ENCODE results near the gene SEMA3E.
"Not testable (repeated sequence)": the region's sequence is repeated elsewhere in the genome, so short reads cannot be mapped to it uniquely, and the experiment has no call there.

Gene SEMA3E

GRCh38 chr7:83455612-83456011, 193.3 kb downstream of the SEMA3E start:
- DNase-seq (ENCODE audit: low spot score) (no peak), FAIRE-seq (peak; percentile 58)

GRCh38 chr7:83452256-83452655, 196.7 kb downstream of the SEMA3E start:
- DNase-seq (ENCODE audit: low spot score) (no peak), FAIRE-seq (peak; percentile 32)

GRCh38 chr7:83451501-83452045, 197.4 kb downstream of the SEMA3E start:
- peak; percentile 75 for FAIRE-seq

DNA sequence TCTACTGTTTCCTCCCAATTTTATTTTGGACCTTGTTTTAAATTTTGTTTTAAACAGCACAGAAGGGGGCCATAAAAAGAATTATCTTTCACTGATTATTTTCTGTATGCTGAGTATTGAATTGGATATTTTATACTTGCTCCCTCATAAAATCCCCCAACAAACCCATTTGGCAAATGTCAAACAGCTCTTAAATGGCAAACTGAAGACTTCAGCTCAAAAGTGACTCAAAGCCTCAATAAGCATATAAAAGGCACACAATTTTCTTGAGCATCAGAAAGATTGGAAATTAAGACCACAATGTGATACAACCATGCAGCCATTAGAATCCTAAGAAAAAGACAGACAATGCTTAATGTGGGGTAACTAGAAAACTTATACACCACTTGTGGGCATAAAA, 199.2 kb downstream of the SEMA3E start:
- DNase-seq (ENCODE audit: low spot score): no peak
- FAIRE-seq: no peak

More at GRCh38 chr7:83451501-83452045, 197.4 kb downstream of the SEMA3E start:
- DNase-seq (ENCODE audit: low spot score): no peak

GRCh38 chr7:83447681-83448080, 201.3 kb downstream of the SEMA3E start:
- FAIRE-seq: no peak

DNA sequence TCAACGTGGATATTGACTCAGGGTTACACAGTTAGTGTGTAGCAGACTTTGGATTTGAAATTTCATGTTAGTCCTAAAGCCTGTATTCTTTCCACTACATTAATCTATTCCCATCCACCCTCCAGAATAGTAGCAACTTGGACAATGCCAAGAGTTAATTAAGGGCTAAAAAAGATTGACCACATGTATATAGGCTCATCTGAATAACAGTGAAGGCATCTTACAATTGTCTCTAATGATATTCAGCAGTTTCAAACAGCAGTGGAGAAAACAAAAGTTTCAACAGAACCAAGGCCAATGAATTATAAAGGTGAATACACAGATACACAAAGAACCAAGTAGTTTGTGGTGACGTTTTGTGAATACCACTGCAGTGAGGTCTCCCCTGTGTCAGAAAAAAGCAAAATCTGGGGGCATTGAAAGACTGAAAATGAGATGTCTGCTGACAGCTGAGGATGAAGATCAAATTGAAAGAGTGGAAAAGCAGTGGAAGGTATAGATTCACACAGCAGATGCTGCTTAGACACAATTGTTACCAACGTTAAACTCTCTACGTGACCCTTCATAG, 202.8 kb downstream of the SEMA3E start:
- DNase-seq (ENCODE audit: low spot score): no peak
- FAIRE-seq: peak; percentile 72

More at GRCh38 chr7:83447681-83448080, 201.3 kb downstream of the SEMA3E start:
- no peak for DNase-seq (ENCODE audit: low spot score)

DNA sequence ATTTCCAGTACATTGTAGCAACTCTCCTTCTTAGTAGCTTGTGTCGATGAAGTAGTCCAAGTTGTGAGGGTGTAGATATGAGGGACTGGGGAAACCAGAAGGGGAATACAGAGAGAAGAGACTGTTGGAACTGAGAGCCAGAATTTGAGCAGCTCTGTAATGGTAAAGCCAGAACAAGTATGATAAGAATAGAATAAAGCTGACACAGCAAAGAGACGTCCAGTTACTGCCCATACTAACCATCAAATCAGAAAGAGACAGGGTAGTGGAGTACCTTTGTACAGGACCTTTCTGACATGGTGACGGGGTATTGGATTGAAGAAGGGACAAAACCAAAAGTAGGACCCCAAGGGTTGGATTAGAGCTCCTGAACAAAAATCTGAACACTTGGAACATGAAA, 206.0 kb downstream of the SEMA3E start:
- DNase-seq (ENCODE audit: low spot score): no peak
- FAIRE-seq: no peak

- FAIRE-seq (no peak), DNase-seq (ENCODE audit: low spot score) (no peak)
Observed at GRCh38 chr7:83439026-83439425, 209.9 kb downstream of the SEMA3E start.

- FAIRE-seq; DNase-seq (ENCODE audit: low spot score): not testable (repeated sequence)
Observed at GRCh38 chr7:83430289-83430688, 218.7 kb downstream of the SEMA3E start.

GRCh38 chr7:83429493-83429892, 219.4 kb downstream of the SEMA3E start:
- DNase-seq (ENCODE audit: low spot score): no peak
- no peak for FAIRE-seq

GRCh38 chr7:83427884-83428283, 221.1 kb downstream of the SEMA3E start:
- FAIRE-seq: no peak
- peak; percentile 17 for DNase-seq (ENCODE audit: low spot score)

GRCh38 chr7:83426325-83426724, 222.6 kb downstream of the SEMA3E start:
- no peak for DNase-seq (ENCODE audit: low spot score)
- no peak for FAIRE-seq

- FAIRE-seq (no peak), DNase-seq (ENCODE audit: low spot score) (no peak)
Observed at GRCh38 chr7:83419013-83419412, 229.9 kb downstream of the SEMA3E start.

- DNase-seq (ENCODE audit: low spot score) (no peak), FAIRE-seq (no peak)
Observed at GRCh38 chr7:83415840-83416239, 233.1 kb downstream of the SEMA3E start.

DNA sequence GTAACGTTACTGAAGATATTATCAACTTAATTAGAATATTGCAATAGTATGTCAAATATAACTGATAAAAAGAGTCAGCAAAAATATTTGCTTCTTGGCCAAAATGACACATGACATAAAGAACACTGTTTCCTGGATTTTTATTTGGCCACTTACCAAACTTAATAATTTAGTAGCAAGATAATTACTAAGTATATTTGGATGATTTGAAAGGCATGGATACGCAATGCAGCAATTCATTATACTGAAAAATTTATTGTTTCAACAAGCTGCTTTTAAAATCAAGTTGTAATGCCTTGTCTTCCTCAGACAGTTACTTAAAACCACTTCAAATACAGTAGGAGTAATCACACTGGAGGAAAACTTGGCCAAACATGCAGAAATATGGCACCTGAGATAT, 234.0 kb downstream of the SEMA3E start:
- DNase-seq (ENCODE audit: low spot score): no peak
- no peak for FAIRE-seq

DNA sequence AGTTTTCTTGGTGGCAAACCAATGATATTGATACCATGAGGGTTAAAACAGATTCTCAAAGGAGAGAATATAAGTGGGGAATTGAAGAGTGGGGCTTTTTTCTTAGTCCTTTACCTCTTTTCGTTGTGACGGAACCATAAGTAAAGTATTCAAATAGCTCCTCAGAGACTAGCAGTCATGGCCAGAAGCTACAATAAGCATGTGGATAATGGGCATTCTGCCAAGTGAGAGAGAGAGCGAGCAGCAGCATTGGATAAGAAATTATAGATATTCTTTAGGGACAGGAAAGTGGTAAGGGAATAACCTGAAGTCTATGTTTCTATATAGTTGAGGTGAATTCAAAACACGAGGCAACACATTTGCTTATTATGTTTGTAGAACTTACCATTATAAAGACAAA, 235.1 kb downstream of the SEMA3E start:
- FAIRE-seq (no peak), DNase-seq (ENCODE audit: low spot score) (no peak)

DNA sequence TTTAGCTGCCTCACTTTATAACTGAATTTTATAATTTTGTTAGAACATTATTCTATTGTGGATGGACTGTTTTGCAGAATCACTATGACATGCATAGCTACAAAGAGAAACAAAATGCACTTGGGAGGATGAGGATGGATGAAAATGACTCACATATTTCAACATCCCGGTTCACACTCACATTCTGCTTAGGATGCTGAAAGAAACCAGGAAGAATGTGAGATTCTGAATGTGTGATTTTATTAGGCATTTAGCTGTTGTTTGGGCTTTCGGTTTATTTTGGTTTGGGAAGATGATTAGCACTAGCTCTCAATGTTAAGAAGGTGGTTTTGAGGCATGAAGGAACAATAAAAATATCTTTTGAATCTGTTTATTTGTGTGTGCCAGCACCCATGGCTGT, 235.5 kb downstream of the SEMA3E start:
- peak; percentile 32 for DNase-seq (ENCODE audit: low spot score)
- FAIRE-seq: peak; percentile 72

- no peak for FAIRE-seq
- DNase-seq (ENCODE audit: low spot score): peak; percentile 45
Observed at GRCh38 chr7:83410989-83411591, 237.8 kb downstream of the SEMA3E start.

DNA sequence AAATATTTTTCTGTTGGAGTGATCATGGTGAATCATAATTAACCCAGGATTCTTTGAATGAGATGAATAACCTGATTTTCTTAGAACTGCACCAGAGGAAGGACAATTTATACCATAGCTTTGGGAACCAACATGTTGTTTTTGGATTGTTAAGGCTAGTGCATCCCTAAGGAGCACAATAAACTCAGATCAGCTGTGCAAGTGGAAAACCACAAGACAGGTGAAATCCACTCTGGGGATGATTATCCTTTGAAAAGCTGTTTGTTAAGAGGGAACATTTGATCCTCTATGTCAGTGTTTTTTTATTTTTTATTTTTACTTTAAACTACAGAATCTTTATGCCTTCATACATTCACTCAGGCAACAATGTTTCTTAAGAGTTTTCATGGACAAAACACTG, 254.2 kb downstream of the SEMA3E start:
- FAIRE-seq (no peak), DNase-seq (ENCODE audit: low spot score) (no peak)

- DNase-seq (ENCODE audit: low spot score): no peak
Observed at GRCh38 chr7:83388436-83388835, 260.5 kb downstream of the SEMA3E start.

GRCh38 chr7:83366629-83367028, 282.3 kb downstream of the SEMA3E start:
- DNase-seq (ENCODE audit: low spot score) (no peak), FAIRE-seq (no peak)

More at GRCh38 chr7:83388436-83388835, 260.5 kb downstream of the SEMA3E start:
- no peak for FAIRE-seq

GRCh38 chr7:83365746-83366145, 283.2 kb downstream of the SEMA3E start:
- DNase-seq (ENCODE audit: low spot score) (no peak), FAIRE-seq (no peak)
